Measurements from ENCODE around the gene KIAA1958.

Gene KIAA1958

GRCh38 chr9:112700085-112700484 is 213.5 kb downstream of the KIAA1958 start:
- TF ChIP-seq EZH2phosphoT487 (IDR thresholded peaks at IDR 0.05; ENCODE audit: borderline replicate concordance) (no peak), CTCF (conservative IDR thresholded peaks at IDR 0.05; ENCODE audit: low read length) (no peak)
- Histone ChIP-seq H3K4me3 (ENCODE audit: low read length, poor library complexity, severe bottlenecking) (no peak overlapping the region), H3K9me3 (ENCODE audit: insufficient read depth, low read depth, low read length) (no peaks in the 10 kb centered on the region), H3K36me3 (ENCODE audit: insufficient read depth, low read length) (peaks cover 24% of the 10 kb centered on the region), H3K27me3 (ENCODE audit: insufficient read depth, low read length, poor library complexity, severe bottlenecking) (no peaks in the 10 kb centered on the region), H3F3A (ENCODE audit: low read depth) (no peaks in the 10 kb centered on the region), H3K79me2 (ENCODE audit: insufficient read depth, low read length) (peaks cover 28% of the 10 kb centered on the region; the same call in 1 of the 2 replicates), H2AFZ (ENCODE audit: low read length) (no peak overlapping the region), H4K20me1 (ENCODE audit: insufficient read depth, low read length, poor library complexity, severe bottlenecking) (no peaks in the 10 kb centered on the region), H3K9me2 (replicated peaks; ENCODE audit: low read depth, low read length) (no peaks in the 10 kb centered on the region), H3K4me2 (ENCODE audit: low read depth, low read length, poor library complexity, severe bottlenecking) (no peak overlapping the region), H3K4me1 (ENCODE audit: insufficient read depth, low read length, poor library complexity, severe bottlenecking) (no peaks in the 10 kb centered on the region), H3K9ac (ENCODE audit: low read depth, low read length, poor library complexity, severe bottlenecking) (no peak overlapping the region)

DNA sequence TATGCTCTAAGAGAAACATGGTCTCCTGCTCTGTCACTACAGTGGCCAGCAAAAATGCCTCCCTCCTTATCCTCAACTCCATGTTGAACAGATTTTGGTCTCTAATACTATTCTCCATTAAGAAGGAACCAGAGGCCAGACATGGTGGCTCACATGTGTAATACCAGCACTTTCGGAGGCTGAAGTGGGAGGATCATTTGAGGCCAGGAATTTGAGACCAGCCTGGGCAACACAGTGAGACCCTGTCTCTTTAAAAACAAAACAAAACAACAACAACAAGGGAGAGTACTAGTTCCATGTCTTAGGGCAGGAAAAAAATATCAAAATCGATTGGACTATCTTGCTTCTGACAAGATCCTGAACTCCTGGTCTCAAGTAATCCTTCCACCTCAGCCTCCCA is 216.7 kb downstream of the KIAA1958 start:
- H3K9me2 ChIP-seq (replicated peaks; ENCODE audit: low read depth, low read length): no peaks in the 10 kb centered on the region
- peaks cover 34% of the 10 kb centered on the region; the same call in 1 of the 2 replicates for H3K79me2 ChIP-seq (ENCODE audit: insufficient read depth, low read length)
- H3K4me1 ChIP-seq (ENCODE audit: insufficient read depth, low read length, poor library complexity, severe bottlenecking): peaks cover 4% of the 10 kb centered on the region
- H3K36me3 ChIP-seq (ENCODE audit: insufficient read depth, low read length): peaks cover 12% of the 10 kb centered on the region
- TF ChIP-seq EZH2phosphoT487 (IDR thresholded peaks at IDR 0.05; ENCODE audit: borderline replicate concordance) (no peak), CTCF (conservative IDR thresholded peaks at IDR 0.05; ENCODE audit: low read length) (no peak)
- H2AFZ ChIP-seq (ENCODE audit: low read length): no peak overlapping the region
- H3K9ac ChIP-seq (ENCODE audit: low read depth, low read length, poor library complexity, severe bottlenecking): no peak overlapping the region
- no peak overlapping the region for H3K4me3 ChIP-seq (ENCODE audit: low read length, poor library complexity, severe bottlenecking)
- peaks cover 5% of the 10 kb centered on the region for H4K20me1 ChIP-seq (ENCODE audit: insufficient read depth, low read length, poor library complexity, severe bottlenecking)
- no peaks in the 10 kb centered on the region for H3K27me3 ChIP-seq (ENCODE audit: insufficient read depth, low read length, poor library complexity, severe bottlenecking)
- H3F3A ChIP-seq (ENCODE audit: low read depth): no peaks in the 10 kb centered on the region
- H3K9me3 ChIP-seq (ENCODE audit: insufficient read depth, low read depth, low read length): no peaks in the 10 kb centered on the region
- H3K4me2 ChIP-seq (ENCODE audit: low read depth, low read length, poor library complexity, severe bottlenecking): no peak overlapping the region

DNA sequence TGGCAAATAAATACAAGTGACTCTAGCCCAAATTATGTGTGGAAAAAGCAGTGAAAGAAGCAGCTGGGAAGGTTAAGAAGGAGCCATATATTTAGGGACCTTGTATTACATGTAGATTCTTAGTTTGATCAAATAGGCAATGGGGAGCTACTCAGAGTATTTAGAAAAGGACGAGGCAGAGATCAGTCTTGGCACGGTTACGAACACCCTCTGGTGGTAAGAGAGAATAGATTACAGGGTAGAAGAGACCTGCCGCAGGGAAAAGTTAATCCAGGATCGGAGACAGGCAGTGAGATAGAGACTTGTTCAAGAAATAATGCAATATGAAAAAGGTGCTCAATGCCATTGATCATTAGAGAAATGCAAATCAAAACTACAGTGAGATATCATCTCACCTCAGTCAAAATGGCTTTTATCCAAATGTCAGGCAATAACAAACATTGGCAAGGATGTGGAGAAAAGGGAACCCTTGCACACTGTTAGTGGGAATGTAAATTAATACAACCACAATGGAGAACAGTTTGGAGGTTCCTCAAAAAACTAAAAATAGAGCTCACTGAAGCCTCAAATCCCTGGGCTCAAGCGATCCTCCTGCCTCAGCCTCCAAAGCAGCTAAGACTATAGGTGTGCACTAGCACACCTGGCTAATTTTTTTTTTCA is 219.3 kb downstream of the KIAA1958 start:
- H3K4me1 ChIP-seq (ENCODE audit: insufficient read depth, low read length, poor library complexity, severe bottlenecking): peaks cover 13% of the 10 kb centered on the region
- no peak overlapping the region for H3K4me2 ChIP-seq (ENCODE audit: low read depth, low read length, poor library complexity, severe bottlenecking)
- no peak overlapping the region for H2AFZ ChIP-seq (ENCODE audit: low read length)
- no peaks in the 10 kb centered on the region for H3K27me3 ChIP-seq (ENCODE audit: insufficient read depth, low read length, poor library complexity, severe bottlenecking)
- H3K4me3 ChIP-seq (ENCODE audit: low read length, poor library complexity, severe bottlenecking): no peak overlapping the region
- H4K20me1 ChIP-seq (ENCODE audit: insufficient read depth, low read length, poor library complexity, severe bottlenecking): peaks cover 15% of the 10 kb centered on the region
- no peaks in the 10 kb centered on the region for H3K9me2 ChIP-seq (replicated peaks; ENCODE audit: low read depth, low read length)
- H3K36me3 ChIP-seq (ENCODE audit: insufficient read depth, low read length): peaks cover 7% of the 10 kb centered on the region; the same call in 1 of the 2 replicates
- TF ChIP-seq EZH2phosphoT487 (IDR thresholded peaks at IDR 0.05; ENCODE audit: borderline replicate concordance) (no peak), CTCF (conservative IDR thresholded peaks at IDR 0.05; ENCODE audit: low read length) (peak; percentile 40)
- peaks cover 50% of the 10 kb centered on the region; the same call in 1 of the 2 replicates for H3K79me2 ChIP-seq (ENCODE audit: insufficient read depth, low read length)
- no peaks in the 10 kb centered on the region for H3K9me3 ChIP-seq (ENCODE audit: insufficient read depth, low read depth, low read length)
- no peak overlapping the region for H3K9ac ChIP-seq (ENCODE audit: low read depth, low read length, poor library complexity, severe bottlenecking)
- no peaks in the 10 kb centered on the region for H3F3A ChIP-seq (ENCODE audit: low read depth)
